Measurements from ENCODE around the gene CRYGN.

GRCh38 chr7:151402029-151402835 lies 37.7 kb downstream of the CRYGN start:
- TF ChIP-seq POLR2A (IDR thresholded peaks at IDR 0.05; ENCODE audit: low read depth, low read length) (no peak), POLR2AphosphoS5 (IDR thresholded peaks at IDR 0.05; ENCODE audit: low read depth, low read length) (no peak), POU2F2 (IDR thresholded peaks at IDR 0.05; ENCODE audit: low read depth, low read length) (no peak), PAX5 (IDR thresholded peaks at IDR 0.05; ENCODE audit: insufficient read depth, low read length, severe bottlenecking) (no peak), SPI1 (IDR thresholded peaks at IDR 0.05; ENCODE audit: low read depth, low read length) (no peak), TAF1 (IDR thresholded peaks at IDR 0.05; ENCODE audit: low read depth, low read length) (no peak)
